Calu3 (cell line): ENCODE results near the gene SCLT1. TPM values are rescaled to one million over a fixed set of nuclear protein-coding genes. Genes with fewer than 3 reads are reported as not detected.

ENCODE experiments used
- BruUV-seq: library from RNA; stranded (reverse); fragments of 400-500 nt; replicated peaks from 2 replicates; lab custom pipeline; 2021; lab: Mats Ljungman, UMichigan
- CTCF ChIA-PET: fragments of 300-600 bp; sonication (Branson Sonifier 250); formaldehyde crosslinking; loops from one replicate; lab custom pipeline; 2022; ENCODE audit warnings: antibody characterized with exemption; lab: Charles Lee
- DNase-seq: peaks from one replicate; pipeline ENCODE4 v3.0.0; 2022
- H3K27ac Mint-ChIP-seq: one replicate; pipeline ENCODE4 v1.8.0; 2022; ENCODE audit warnings: mixed read lengths; ENCODE audit not compliant: unreplicated experiment
- H3K27me3 Mint-ChIP-seq: one replicate; pipeline ENCODE4 v1.8.0; 2022; ENCODE audit warnings: mixed read lengths; ENCODE audit not compliant: unreplicated experiment
- H3K36me3 Mint-ChIP-seq: one replicate; pipeline ENCODE4 v1.8.0; 2022; ENCODE audit warnings: mild to moderate bottlenecking, moderate library complexity, mixed read lengths; ENCODE audit not compliant: insufficient read depth, unreplicated experiment
- H3K4me1 Mint-ChIP-seq: one replicate; pipeline ENCODE4 v1.8.0; 2022; ENCODE audit warnings: mild to moderate bottlenecking, low read depth, mixed read lengths; ENCODE audit not compliant: unreplicated experiment
- H3K4me3 Mint-ChIP-seq: one replicate; pipeline ENCODE4 v1.8.0; 2022; ENCODE audit warnings: mild to moderate bottlenecking, low read depth, moderate library complexity, mixed read lengths; ENCODE audit not compliant: unreplicated experiment
- H3K9me3 Mint-ChIP-seq: one replicate; pipeline ENCODE4 v1.8.0; 2022; ENCODE audit warnings: low read depth, mixed read lengths; ENCODE audit not compliant: unreplicated experiment
- intact Hi-C: fragments of 100-400 bp; cut with micrococcal nuclease; formaldehyde crosslinking; loops from one replicate; pipeline ENCODE4 v1.10.0; 2022; ENCODE audit not compliant: unreplicated experiment
- total RNA-seq: library from RNA; stranded (reverse); gene quantifications from 2 replicates; pipeline ENCODE4 v1.2.3, GENCODE V29; 2022
- TF ChIP-seq, protein P1 (sequence below): fragments of 200-600 bp; IDR thresholded peaks from one replicate; pipeline ENCODE4 v1.8.0; 2022; ENCODE audit warnings: antibody characterized with exemption; ENCODE audit not compliant: unreplicated experiment

SCLT1 gene
- total RNA-seq, 1 experiment from 2014 or later = 21.4 TPM

DNA sequence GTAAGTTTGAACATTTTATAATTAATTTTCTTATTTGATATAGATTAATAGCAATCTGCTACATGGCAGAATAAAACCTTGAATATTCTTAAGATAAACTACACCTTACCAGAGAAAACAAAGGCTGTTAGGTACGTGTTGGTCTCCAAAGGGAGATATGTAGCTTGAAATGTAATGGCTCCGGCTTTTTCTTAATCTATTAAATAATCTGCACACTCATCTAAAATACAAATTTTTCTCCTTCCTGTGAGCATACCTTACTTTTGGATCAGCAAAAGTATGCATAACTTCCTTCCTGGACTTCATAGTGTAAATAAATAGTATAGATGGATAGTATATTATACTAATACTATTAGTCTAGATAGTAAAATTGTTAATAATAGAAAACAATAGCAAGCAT lies 142.5 kb downstream of the SCLT1 start:
- no peaks in the 10 kb centered on the region for H3K4me1 Mint-ChIP-seq
- no peak overlapping the region for H3K27ac Mint-ChIP-seq
- no peaks in the 10 kb centered on the region for H3K9me3 Mint-ChIP-seq
- H3K4me3 Mint-ChIP-seq = no peak overlapping the region
- intact Hi-C loops = no loop called here
- no peaks in the 10 kb centered on the region for H3K27me3 Mint-ChIP-seq
- DNase-seq = no peak
- no TSS peak for BruUV-seq
- TF ChIP-seq, protein P1, sequence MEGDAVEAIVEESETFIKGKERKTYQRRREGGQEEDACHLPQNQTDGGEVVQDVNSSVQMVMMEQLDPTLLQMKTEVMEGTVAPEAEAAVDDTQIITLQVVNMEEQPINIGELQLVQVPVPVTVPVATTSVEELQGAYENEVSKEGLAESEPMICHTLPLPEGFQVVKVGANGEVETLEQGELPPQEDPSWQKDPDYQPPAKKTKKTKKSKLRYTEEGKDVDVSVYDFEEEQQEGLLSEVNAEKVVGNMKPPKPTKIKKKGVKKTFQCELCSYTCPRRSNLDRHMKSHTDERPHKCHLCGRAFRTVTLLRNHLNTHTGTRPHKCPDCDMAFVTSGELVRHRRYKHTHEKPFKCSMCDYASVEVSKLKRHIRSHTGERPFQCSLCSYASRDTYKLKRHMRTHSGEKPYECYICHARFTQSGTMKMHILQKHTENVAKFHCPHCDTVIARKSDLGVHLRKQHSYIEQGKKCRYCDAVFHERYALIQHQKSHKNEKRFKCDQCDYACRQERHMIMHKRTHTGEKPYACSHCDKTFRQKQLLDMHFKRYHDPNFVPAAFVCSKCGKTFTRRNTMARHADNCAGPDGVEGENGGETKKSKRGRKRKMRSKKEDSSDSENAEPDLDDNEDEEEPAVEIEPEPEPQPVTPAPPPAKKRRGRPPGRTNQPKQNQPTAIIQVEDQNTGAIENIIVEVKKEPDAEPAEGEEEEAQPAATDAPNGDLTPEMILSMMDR = no peak
- no peaks in the 10 kb centered on the region for H3K36me3 Mint-ChIP-seq
- CTCF ChIA-PET = no interaction called here

DNA sequence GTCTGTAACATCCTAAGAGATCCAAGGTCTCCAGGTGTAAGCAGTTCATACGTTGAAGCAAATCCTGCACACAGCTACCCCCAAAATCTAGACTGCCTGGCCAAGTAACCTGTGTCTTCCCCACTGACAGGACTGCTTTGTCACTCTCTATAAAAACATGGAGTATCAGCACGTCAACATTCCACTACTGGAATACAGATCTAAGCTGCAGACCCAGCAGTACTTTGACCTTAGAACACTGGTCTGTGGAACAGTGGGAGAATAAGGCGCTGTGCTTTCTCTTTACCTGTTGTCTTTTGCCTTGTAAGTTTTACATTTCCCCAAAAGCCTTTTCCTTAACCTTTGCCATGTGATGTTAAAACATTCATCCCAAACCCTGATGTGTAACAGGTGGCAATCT lies 146.4 kb downstream of the SCLT1 start:
- TF ChIP-seq, protein P1 = no peak
- DNase-seq = no peak
- no peak overlapping the region for H3K4me3 Mint-ChIP-seq
- H3K36me3 Mint-ChIP-seq = peaks cover 1% of the 10 kb centered on the region
- CTCF ChIA-PET = no interaction called here
- no peak overlapping the region for H3K27ac Mint-ChIP-seq
- no peaks in the 10 kb centered on the region for H3K9me3 Mint-ChIP-seq
- intact Hi-C loops = no loop called here
- H3K4me1 Mint-ChIP-seq = no peaks in the 10 kb centered on the region
- no peaks in the 10 kb centered on the region for H3K27me3 Mint-ChIP-seq
- no TSS peak for BruUV-seq

DNA sequence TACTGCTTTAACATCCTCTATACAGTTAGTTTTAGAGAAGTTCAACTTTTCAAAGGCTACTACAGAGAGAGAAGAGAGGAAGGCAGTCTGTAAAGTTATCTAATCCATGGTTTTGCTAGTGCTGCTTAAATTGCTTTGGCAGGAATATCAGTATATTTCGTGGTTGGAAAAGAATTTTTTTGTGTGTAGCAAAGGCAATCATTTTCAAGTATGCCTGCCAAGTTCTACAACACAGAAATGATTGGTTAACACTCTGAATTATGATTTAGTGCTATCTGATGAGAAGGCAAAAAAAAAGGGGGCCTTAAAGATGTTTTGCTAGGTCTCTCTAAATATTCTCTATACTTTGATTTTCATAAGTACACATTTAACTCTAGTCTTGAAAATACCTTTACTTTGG lies 150.7 kb downstream of the SCLT1 start:
- Mint-ChIP-seq H3K4me1 (no peaks in the 10 kb centered on the region), H3K9me3 (no peaks in the 10 kb centered on the region), H3K4me3 (no peak overlapping the region), H3K27ac (no peak overlapping the region), H3K36me3 (peaks cover 4% of the 10 kb centered on the region), H3K27me3 (no peaks in the 10 kb centered on the region)
- intact Hi-C loops = no loop called here
- CTCF ChIA-PET = no interaction called here
- TF ChIP-seq, protein P1 = no peak
- DNase-seq = no peak
- BruUV-seq = no TSS peak

DNA sequence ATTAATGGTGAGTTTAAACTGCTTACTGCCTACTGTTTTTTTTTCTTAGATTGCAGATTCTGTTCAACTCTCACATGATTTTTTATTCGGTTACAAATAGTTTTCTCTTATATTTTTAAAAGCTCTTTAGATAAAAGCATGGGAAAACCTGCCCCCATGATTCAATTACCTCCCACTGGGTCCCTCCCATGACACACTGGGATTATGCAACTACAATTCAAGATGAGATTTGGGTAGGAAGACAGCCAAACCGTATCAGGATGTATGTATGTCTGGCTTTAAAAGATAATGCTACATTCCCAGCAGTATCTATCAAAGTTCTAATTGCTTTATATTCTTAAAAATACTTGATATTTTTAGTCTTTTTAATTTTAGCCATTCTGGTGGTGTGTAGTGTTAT lies 152.4 kb downstream of the SCLT1 start:
- BruUV-seq = no TSS peak
- intact Hi-C loops = no loop called here
- no peak overlapping the region for H3K27ac Mint-ChIP-seq
- no peaks in the 10 kb centered on the region for H3K27me3 Mint-ChIP-seq
- no peaks in the 10 kb centered on the region for H3K4me1 Mint-ChIP-seq
- H3K4me3 Mint-ChIP-seq = no peak overlapping the region
- no peak for DNase-seq
- no peaks in the 10 kb centered on the region for H3K9me3 Mint-ChIP-seq
- CTCF ChIA-PET = interaction anchor here (0.6 kb wide), 1 partner anchor 8 kb away, joined by 3 read pairs; no protein-coding TSS in a partner anchor
- peaks cover 4% of the 10 kb centered on the region for H3K36me3 Mint-ChIP-seq
- TF ChIP-seq, protein P1 = no peak

DNA sequence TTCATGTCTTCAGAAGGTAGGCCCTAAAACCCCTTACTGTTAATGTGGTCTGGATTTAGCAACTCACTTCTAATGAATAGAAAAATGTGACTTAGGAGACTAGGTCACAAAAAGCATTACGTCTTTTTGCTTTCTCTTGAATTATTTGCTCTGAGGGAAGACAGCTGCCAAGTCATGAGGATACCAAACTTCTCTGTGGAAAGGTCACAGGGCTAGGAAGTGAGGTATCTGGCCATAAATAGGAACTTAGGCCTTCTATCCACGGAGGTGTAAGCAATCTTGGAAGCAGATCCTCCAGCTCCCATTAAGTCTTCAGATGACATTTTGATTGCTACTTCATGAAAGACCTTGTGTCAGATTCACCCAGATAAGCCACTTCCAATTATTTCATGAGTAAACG lies 163.3 kb downstream of the SCLT1 start:
- H3K27ac Mint-ChIP-seq = no peak overlapping the region
- H3K4me3 Mint-ChIP-seq = no peak overlapping the region
- BruUV-seq = no TSS peak
- no peaks in the 10 kb centered on the region for H3K27me3 Mint-ChIP-seq
- H3K4me1 Mint-ChIP-seq = no peaks in the 10 kb centered on the region
- H3K9me3 Mint-ChIP-seq = peaks cover 2% of the 10 kb centered on the region
- TF ChIP-seq, protein P1 = no peak
- intact Hi-C loops = no loop called here
- DNase-seq = no peak
- no peaks in the 10 kb centered on the region for H3K36me3 Mint-ChIP-seq
- CTCF ChIA-PET = no interaction called here
